A549 (cell line): ENCODE results near the gene GMDS. TPM values are rescaled to one million over a fixed set of nuclear protein-coding genes. Genes with fewer than 3 reads are reported as not detected.

Source experiments
- ATAC-seq, 2 experiments: fragments of 200-7000 bp in 1 of 2; fragments of >200 bp in 1 of 2; cut with Nextera tagmentation in 1 of 2; cut with Tn5 transposase in 1 of 2; 3 replicates each; pipeline versions ENCODE4 v1.8.0 to v1.9.1; 2018 to 2020; ENCODE audit warnings: mild to moderate bottlenecking in 1 of 2, moderate library complexity in 1 of 2
- CTCF ChIA-PET: fragments of 300-600 bp; sonication (Branson Sonifier 250); formaldehyde crosslinking; extraction: SDS; loops from one replicate; lab custom pipeline; 2021; ENCODE audit warnings: antibody characterized with exemption, inconsistent platforms; lab: Yijun Ruan, JAX
- POLR2A ChIA-PET: fragments of 350-600 bp; formaldehyde crosslinking; extraction: SDS; loops from one replicate; lab custom pipeline; 2021; ENCODE audit warnings: antibody characterized with exemption, inconsistent platforms; lab: Yijun Ruan, JAX
- DNase-seq, 2 experiments: peaks; one replicate each; pipeline versions ENCODE4 v3.0.0 to v3.0.0-alpha.2; 2011 to 2016; ENCODE audit warnings: low read depth in 1 of 2, low spot score in 1 of 2
- FAIRE-seq: peaks from 2 replicates; lab custom pipeline; 2011; peaks lifted over from hg19 to GRCh38; lab: Jason Lieb, UNC
- H3K27ac ChIP-seq, 2 experiments: fragments of >200 bp; sonication (Bioruptor Twin); formaldehyde crosslinking; 3 replicates each; pipeline ENCODE4 v1.5.1; 2016 to 2017
- H3K4me1 ChIP-seq: fragments of >200 bp; sonication (Bioruptor Twin); formaldehyde crosslinking; 3 replicates; pipeline ENCODE4 v1.6.1; 2016
- H3K4me2 ChIP-seq: fragments of >200 bp; sonication (Bioruptor Twin); formaldehyde crosslinking; 3 replicates; pipeline ENCODE4 v1.6.1; 2016
- H3K4me3 ChIP-seq: fragments of >200 bp; sonication (Bioruptor Twin); formaldehyde crosslinking; 3 replicates; pipeline ENCODE4 v1.5.1; 2016
- H3K9me3 ChIP-seq: fragments of >200 bp; sonication (Bioruptor Twin); formaldehyde crosslinking; 3 replicates; pipeline ENCODE4 v1.6.1; 2016
- BHLHE40 ChIP-seq: IDR thresholded peaks from 2 replicates; pipeline ENCODE4 v1.6.1; 2012; ENCODE audit warnings: low read depth, low read length, inconsistent platforms
- CEBPB ChIP-seq, 2 experiments: fragments of >200 bp in 1 of 2; sonication (Bioruptor Twin) in 1 of 2; formaldehyde crosslinking in 1 of 2; IDR thresholded peaks; 2 replicates each; pipeline ENCODE4 v1.6.1; 2012 to 2016
- CHD4 ChIP-seq: fragments of 200-600 bp; sonication (generic); IDR thresholded peaks from 2 replicates; pipeline ENCODE4 v1.6.1; 2016; ENCODE audit warnings: antibody characterized with exemption, mild to moderate bottlenecking, borderline replicate concordance
- EHMT2 ChIP-seq: fragments of 200-600 bp; sonication (generic); IDR thresholded peaks from 2 replicates; pipeline ENCODE4 v1.6.1; 2016; ENCODE audit warnings: antibody characterized with exemption, low read depth, mild to moderate bottlenecking, moderate library complexity
- HOXA7 ChIP-seq: fragments of 250-450 bp; sonication (Bioruptor Pico); IDR thresholded peaks from 2 replicates; pipeline ENCODE4 v1.5.0; 2020; ENCODE audit warnings: mild to moderate bottlenecking, moderate library complexity
- HOXB13 ChIP-seq: fragments of 250-450 bp; sonication (Bioruptor Pico); IDR thresholded peaks from 2 replicates; pipeline ENCODE4 v1.5.0; 2020; ENCODE audit warnings: low read depth, mild to moderate bottlenecking, moderate library complexity
- JUN ChIP-seq, 2 experiments: fragments of >200 bp; sonication (Bioruptor Twin); formaldehyde crosslinking; IDR thresholded peaks; 2 replicates in 1 of 2; 3 replicates in 1 of 2; pipeline ENCODE4 v1.6.1; 2016 to 2017
- KDM1A ChIP-seq: fragments of 200-600 bp; sonication (generic); IDR thresholded peaks from 2 replicates; pipeline ENCODE4 v1.6.1; 2016; ENCODE audit warnings: low read depth, mild to moderate bottlenecking
- MAFK ChIP-seq: fragments of 450-650 bp; IDR thresholded peaks from 2 replicates; pipeline ENCODE4 v1.6.1; 2014; ENCODE audit not compliant: partially characterized antibody
- RARB ChIP-seq: fragments of 250-450 bp; sonication (Bioruptor Pico); IDR thresholded peaks from 2 replicates; pipeline ENCODE4 v1.8.0; 2021; ENCODE audit warnings: mild to moderate bottlenecking, moderate library complexity
- RCOR1 ChIP-seq: fragments of 150-350 bp; IDR thresholded peaks from 2 replicates; pipeline ENCODE4 v1.6.1; 2014; ENCODE audit warnings: antibody characterized with exemption, low read length, low read depth
- RFX5 ChIP-seq: fragments of 450-650 bp; IDR thresholded peaks from 2 replicates; pipeline ENCODE4 v1.7.1; 2014; ENCODE audit warnings: antibody characterized with exemption, mild to moderate bottlenecking, moderate library complexity
- SMC3 ChIP-seq: fragments of >200 bp; sonication (Bioruptor Twin); formaldehyde crosslinking; IDR thresholded peaks from 3 replicates; pipeline ENCODE4 v1.6.1; 2018; ENCODE audit warnings: inconsistent platforms
- TFCP2L1 ChIP-seq: fragments of 250-450 bp; sonication (Bioruptor Pico); IDR thresholded peaks from 2 replicates; pipeline ENCODE4 v1.5.0; 2021; ENCODE audit warnings: mild to moderate bottlenecking
- TP53 ChIP-seq: fragments of 250-450 bp; sonication (Bioruptor Pico); IDR thresholded peaks from 2 replicates; pipeline ENCODE4 v1.5.0; 2021; ENCODE audit warnings: mild to moderate bottlenecking, moderate library complexity
- ZC3H11A ChIP-seq: fragments of 450-650 bp; IDR thresholded peaks from 2 replicates; pipeline ENCODE4 v1.6.1; 2014; ENCODE audit warnings: antibody characterized with exemption, mild to moderate bottlenecking
- WGBS: methylation state at CpG from one replicate; pipeline ENCODE4 v1.1.6; 2017; ENCODE audit errors: missing lambda C conversion rate; 5-methylcytosine and 5-hydroxymethylcytosine counted together
- polyA plus RNA-seq, 4 experiments: library from polyadenylated mRNA; depleted of rRNA in 3 of 4; stranded (reverse); fragments of >200 nt; fragmentation: RNase III in 1 of 4; extraction: RNeasy Plus Mini Kit Qiagen cat#74134 plus additional on column Dnase treatment in 1 of 4; gene quantifications; 2 replicates in 3 of 4; 3 replicates in 1 of 4; pipeline ENCODE4 v1.2.3, GENCODE V29; 2011 to 2017
- TF ChIP-seq, protein P1 (sequence below): IDR thresholded peaks from 2 replicates; pipeline ENCODE4 v1.6.1; 2012; ENCODE audit warnings: low read depth, borderline replicate concordance
- TF ChIP-seq, protein P2 (sequence below): fragments of 250-450 bp; sonication (Bioruptor Pico); IDR thresholded peaks from 2 replicates; pipeline ENCODE4 v1.5.0; 2021; ENCODE audit warnings: mild to moderate bottlenecking, moderate library complexity, borderline replicate concordance
- TF ChIP-seq, protein P3 (sequence below): fragments of >200 bp; sonication (Bioruptor Twin); formaldehyde crosslinking; IDR thresholded peaks from 3 replicates; pipeline ENCODE4 v1.5.1; 2016
- TF ChIP-seq, protein P4 (sequence below): IDR thresholded peaks from 2 replicates; pipeline ENCODE4 v1.6.1; 2012
- TF ChIP-seq, protein P5 (sequence below): fragments of 450-650 bp; IDR thresholded peaks from 2 replicates; pipeline ENCODE4 v1.6.1; 2014; ENCODE audit warnings: antibody characterized with exemption
- TF ChIP-seq, protein P6 (sequence below): fragments of 250-450 bp; sonication (Bioruptor Pico); IDR thresholded peaks from 2 replicates; pipeline ENCODE4 v1.5.0; 2020; ENCODE audit warnings: low read depth, mild to moderate bottlenecking, moderate library complexity

Gene GMDS
- polyA plus RNA-seq, 2 of the 4 experiments (the other 2 are of a cell fraction): 9.9 to 12.4 TPM

DNA sequence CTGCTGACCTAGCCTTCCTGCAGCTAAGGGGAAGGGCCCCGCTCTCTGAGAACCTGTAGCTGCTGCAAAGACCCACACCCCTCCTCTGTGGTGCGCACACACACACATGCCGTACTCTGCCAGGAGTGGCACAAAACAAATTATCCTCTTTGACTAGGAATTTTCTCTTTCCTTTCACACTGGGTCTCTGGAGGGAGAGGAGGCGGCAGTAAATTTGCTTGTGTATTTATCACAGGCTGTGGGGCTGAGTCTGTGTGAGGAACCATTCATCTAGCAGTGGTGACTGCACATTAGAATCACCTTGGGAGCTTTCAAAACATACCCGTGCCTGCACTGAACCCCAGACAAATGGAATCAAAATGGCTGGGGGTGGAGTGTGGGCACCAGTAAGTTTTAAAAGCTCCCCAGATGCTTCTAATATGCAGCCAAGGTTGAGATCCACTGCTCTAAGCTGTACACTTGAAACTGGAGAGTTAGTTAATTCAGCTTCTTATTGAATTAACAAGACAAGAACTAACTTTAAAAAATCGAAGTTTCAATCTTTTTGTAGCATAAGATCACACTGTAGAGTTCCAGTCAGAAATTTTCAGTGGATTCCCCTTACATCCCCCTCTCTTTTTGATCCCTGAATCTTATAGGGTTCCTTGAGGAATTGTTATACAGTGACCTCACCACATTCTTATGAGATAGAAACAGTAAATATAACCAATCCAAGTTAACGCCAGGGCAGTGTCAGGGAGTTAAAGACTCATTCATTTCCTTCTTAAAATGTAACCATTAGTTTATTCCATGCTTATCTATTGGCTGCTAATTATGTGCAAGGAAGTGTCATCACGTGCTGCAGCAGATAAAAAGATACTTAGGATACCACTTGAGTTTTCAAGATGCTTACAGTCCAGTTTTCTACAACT is 29.8 kb upstream of the GMDS start:
- no peak for FAIRE-seq
- WGBS: 70% methylated on average over 7 of the region's 8 CpGs
- TF ChIP-seq CEBPB (IDR thresholded peaks at IDR 0.05): no peak
- no peak for TF ChIP-seq MAFK
- TF ChIP-seq, protein P1, sequence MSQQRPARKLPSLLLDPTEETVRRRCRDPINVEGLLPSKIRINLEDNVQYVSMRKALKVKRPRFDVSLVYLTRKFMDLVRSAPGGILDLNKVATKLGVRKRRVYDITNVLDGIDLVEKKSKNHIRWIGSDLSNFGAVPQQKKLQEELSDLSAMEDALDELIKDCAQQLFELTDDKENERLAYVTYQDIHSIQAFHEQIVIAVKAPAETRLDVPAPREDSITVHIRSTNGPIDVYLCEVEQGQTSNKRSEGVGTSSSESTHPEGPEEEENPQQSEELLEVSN: no peak
- TF ChIP-seq, protein P2, sequence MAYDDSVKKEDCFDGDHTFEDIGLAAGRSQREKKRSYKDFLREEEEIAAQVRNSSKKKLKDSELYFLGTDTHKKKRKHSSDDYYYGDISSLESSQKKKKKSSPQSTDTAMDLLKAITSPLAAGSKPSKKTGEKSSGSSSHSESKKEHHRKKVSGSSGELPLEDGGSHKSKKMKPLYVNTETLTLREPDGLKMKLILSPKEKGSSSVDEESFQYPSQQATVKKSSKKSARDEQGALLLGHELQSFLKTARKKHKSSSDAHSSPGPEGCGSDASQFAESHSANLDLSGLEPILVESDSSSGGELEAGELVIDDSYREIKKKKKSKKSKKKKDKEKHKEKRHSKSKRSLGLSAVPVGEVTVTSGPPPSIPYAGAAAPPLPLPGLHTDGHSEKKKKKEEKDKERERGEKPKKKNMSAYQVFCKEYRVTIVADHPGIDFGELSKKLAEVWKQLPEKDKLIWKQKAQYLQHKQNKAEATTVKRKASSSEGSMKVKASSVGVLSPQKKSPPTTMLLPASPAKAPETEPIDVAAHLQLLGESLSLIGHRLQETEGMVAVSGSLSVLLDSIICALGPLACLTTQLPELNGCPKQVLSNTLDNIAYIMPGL (CRISPR knock-in tag): no peak
- TF ChIP-seq HOXA7: no peak
- TF ChIP-seq, protein P3, sequence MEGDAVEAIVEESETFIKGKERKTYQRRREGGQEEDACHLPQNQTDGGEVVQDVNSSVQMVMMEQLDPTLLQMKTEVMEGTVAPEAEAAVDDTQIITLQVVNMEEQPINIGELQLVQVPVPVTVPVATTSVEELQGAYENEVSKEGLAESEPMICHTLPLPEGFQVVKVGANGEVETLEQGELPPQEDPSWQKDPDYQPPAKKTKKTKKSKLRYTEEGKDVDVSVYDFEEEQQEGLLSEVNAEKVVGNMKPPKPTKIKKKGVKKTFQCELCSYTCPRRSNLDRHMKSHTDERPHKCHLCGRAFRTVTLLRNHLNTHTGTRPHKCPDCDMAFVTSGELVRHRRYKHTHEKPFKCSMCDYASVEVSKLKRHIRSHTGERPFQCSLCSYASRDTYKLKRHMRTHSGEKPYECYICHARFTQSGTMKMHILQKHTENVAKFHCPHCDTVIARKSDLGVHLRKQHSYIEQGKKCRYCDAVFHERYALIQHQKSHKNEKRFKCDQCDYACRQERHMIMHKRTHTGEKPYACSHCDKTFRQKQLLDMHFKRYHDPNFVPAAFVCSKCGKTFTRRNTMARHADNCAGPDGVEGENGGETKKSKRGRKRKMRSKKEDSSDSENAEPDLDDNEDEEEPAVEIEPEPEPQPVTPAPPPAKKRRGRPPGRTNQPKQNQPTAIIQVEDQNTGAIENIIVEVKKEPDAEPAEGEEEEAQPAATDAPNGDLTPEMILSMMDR: no peak
- TF ChIP-seq EHMT2: no peak
- TF ChIP-seq HOXB13 (CRISPR knock-in tag): no peak
- no peak for TF ChIP-seq RCOR1
- TF ChIP-seq KDM1A: no peak
- TF ChIP-seq RFX5: no peak
- no peak for TF ChIP-seq ZC3H11A
- no peak for TF ChIP-seq TP53
- no peak for TF ChIP-seq RARB (CRISPR knock-in tag)
- no peak for TF ChIP-seq BHLHE40
- TF ChIP-seq, protein P4, sequence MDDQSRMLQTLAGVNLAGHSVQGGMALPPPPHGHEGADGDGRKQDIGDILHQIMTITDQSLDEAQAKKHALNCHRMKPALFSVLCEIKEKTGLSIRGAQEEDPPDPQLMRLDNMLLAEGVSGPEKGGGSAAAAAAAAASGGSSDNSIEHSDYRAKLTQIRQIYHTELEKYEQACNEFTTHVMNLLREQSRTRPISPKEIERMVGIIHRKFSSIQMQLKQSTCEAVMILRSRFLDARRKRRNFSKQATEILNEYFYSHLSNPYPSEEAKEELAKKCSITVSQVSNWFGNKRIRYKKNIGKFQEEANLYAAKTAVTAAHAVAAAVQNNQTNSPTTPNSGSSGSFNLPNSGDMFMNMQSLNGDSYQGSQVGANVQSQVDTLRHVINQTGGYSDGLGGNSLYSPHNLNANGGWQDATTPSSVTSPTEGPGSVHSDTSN: no peak
- TF ChIP-seq, all 56 proteins: peak for 0
- Histone ChIP-seq H3K4me2 (no peak overlapping the region), H3K4me1 (no peaks in the 10 kb centered on the region), H3K9me3 (no peaks in the 10 kb centered on the region), H3K27ac (no peak overlapping the region), H3K4me3 (no peak overlapping the region)
- ChIA-PET CTCF (interaction anchor here (0.5 kb wide), 1 partner anchor 24 kb away, joined by 3 read pairs; no protein-coding TSS in a partner anchor), POLR2A (no interaction called here)
- DNase-seq (no peak), ATAC-seq (no peak)

DNA sequence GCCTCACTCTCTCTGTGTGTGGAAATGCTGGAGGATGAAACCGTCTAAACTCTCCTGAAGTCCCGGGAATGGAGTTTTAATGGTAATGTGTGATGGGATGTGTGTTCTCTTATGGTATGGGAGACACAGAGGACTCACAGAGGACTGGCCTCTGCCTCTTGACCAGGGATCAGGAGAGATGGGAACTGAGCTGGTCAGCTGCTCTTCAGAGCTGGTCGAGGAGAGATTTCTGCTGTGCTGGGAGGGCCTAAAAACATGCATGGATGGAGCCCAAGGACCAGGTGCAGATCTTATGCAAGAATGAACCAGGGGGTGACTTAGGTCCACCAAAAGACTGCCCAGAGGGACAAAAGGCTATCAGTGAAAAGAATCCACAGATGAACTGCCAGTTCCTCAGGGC is 27.3 kb upstream of the GMDS start:
- Histone ChIP-seq H3K9me3 (no peaks in the 10 kb centered on the region), H3K4me3 (no peak overlapping the region), H3K27ac (no peak overlapping the region), H3K4me2 (no peak overlapping the region), H3K4me1 (no peaks in the 10 kb centered on the region)
- DNase-seq (no peak), FAIRE-seq (no peak), ATAC-seq (no peak)
- ChIA-PET POLR2A (no interaction called here), CTCF (no interaction called here)
- TF ChIP-seq JUN (IDR thresholded peaks at IDR 0.05): no peak
- TF ChIP-seq TFCP2L1: no peak
- no peak for TF ChIP-seq SMC3
- TF ChIP-seq, protein P5, sequence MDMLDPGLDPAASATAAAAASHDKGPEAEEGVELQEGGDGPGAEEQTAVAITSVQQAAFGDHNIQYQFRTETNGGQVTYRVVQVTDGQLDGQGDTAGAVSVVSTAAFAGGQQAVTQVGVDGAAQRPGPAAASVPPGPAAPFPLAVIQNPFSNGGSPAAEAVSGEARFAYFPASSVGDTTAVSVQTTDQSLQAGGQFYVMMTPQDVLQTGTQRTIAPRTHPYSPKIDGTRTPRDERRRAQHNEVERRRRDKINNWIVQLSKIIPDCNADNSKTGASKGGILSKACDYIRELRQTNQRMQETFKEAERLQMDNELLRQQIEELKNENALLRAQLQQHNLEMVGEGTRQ: no peak
- TF ChIP-seq MAFK: no peak
- TF ChIP-seq, protein P6, sequence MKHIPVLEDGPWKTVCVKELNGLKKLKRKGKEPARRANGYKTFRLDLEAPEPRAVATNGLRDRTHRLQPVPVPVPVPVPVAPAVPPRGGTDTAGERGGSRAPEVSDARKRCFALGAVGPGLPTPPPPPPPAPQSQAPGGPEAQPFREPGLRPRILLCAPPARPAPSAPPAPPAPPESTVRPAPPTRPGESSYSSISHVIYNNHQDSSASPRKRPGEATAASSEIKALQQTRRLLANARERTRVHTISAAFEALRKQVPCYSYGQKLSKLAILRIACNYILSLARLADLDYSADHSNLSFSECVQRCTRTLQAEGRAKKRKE: no peak
- no peak for TF ChIP-seq RCOR1
- TF ChIP-seq TP53: no peak
- no peak for TF ChIP-seq CHD4
- WGBS: 67% methylated on average over 3 of the region's 3 CpGs
